Hepatocyte (in vitro differentiated cells): ENCODE results near the gene MAST4.

Source experiments
- EZH2 ChIP-seq: fragments of 200-600 bp; sonication (generic); IDR thresholded peaks from 2 replicates; pipeline ENCODE4 v1.6.1; 2016; ENCODE audit warnings: antibody characterized with exemption, mild to moderate bottlenecking, borderline replicate concordance
- EZH2phosphoT487 ChIP-seq: fragments of 200-600 bp; sonication (generic); IDR thresholded peaks from one replicate; pipeline ENCODE4 v1.6.1; 2018; ENCODE audit warnings: antibody characterized with exemption, mild to moderate bottlenecking, low read depth, moderate library complexity; ENCODE audit not compliant: unreplicated experiment, severe bottlenecking
- TF ChIP-seq, protein P1 (sequence below): fragments of 200-600 bp; sonication (generic); IDR thresholded peaks from 2 replicates; pipeline ENCODE4 v1.5.1; 2016; ENCODE audit warnings: antibody characterized with exemption, mild to moderate bottlenecking; ENCODE audit not compliant: poor library complexity

DNA sequence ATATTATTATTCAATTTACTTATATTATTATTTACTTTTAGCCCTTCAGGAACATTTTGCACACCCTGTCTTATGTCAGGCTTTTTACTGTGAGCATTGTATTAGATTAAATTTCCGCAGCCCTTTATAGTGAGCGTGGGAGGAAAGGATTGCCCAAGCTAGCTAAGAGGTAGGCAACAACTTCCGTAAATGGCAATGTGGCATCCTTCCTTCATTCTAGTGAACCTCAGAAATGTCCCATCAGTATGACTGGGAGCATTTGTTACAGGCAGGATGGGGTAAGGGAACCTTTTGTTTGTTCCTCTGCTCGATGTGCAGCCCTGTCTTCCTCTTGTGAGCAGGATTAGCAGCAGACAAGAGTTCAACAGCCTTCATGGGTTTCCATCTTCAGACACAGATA, 606.6 kb downstream of the MAST4 start:
- TF ChIP-seq, protein P1, sequence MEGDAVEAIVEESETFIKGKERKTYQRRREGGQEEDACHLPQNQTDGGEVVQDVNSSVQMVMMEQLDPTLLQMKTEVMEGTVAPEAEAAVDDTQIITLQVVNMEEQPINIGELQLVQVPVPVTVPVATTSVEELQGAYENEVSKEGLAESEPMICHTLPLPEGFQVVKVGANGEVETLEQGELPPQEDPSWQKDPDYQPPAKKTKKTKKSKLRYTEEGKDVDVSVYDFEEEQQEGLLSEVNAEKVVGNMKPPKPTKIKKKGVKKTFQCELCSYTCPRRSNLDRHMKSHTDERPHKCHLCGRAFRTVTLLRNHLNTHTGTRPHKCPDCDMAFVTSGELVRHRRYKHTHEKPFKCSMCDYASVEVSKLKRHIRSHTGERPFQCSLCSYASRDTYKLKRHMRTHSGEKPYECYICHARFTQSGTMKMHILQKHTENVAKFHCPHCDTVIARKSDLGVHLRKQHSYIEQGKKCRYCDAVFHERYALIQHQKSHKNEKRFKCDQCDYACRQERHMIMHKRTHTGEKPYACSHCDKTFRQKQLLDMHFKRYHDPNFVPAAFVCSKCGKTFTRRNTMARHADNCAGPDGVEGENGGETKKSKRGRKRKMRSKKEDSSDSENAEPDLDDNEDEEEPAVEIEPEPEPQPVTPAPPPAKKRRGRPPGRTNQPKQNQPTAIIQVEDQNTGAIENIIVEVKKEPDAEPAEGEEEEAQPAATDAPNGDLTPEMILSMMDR = no peak
- TF ChIP-seq EZH2 (no peak), EZH2phosphoT487 (no peak)
